BE2C (cell line): Measurements from ENCODE around the gene ZNF273.

Experiments
- DNase-seq: peaks from one replicate; pipeline ENCODE4 v3.0.0-alpha.2; 2020
- H3K27me3 ChIP-seq: fragments of 250-450 bp; sonication (Bioruptor Pico); 2 replicates; pipeline ENCODE4 v1.5.1; 2020; ENCODE audit warnings: mild to moderate bottlenecking
- H3K36me3 ChIP-seq: fragments of 250-450 bp; sonication (Bioruptor Pico); 2 replicates; pipeline ENCODE4 v1.5.1; 2020; ENCODE audit warnings: mild to moderate bottlenecking
- H3K4me1 ChIP-seq: fragments of 250-450 bp; sonication (Bioruptor Pico); 2 replicates; pipeline ENCODE4 v1.5.1; 2020
- H3K4me3 ChIP-seq: 2 replicates; pipeline ENCODE4 v1.5.1; 2011; ENCODE audit warnings: low read depth, low read length
- H3K9me3 ChIP-seq: fragments of 250-450 bp; sonication (Bioruptor Pico); 2 replicates; pipeline ENCODE4 v1.5.1; 2020
- TF ChIP-seq, protein P1 (sequence below): IDR thresholded peaks from 2 replicates; pipeline ENCODE4 v1.5.1; 2012; ENCODE audit warnings: mild to moderate bottlenecking, low read depth, low read length

ZNF273 gene

GRCh38 chr7:64875658-64876406 is 27.2 kb upstream of the ZNF273 start:
- DNase-seq = no peak

GRCh38 chr7:64876792-64877713 is 26.0 kb upstream of the ZNF273 start:
- no peaks in the 10 kb centered on the region for H3K36me3 ChIP-seq
- H3K9me3 ChIP-seq = no peaks in the 10 kb centered on the region; the same call in 1 of the 2 replicates
- TF ChIP-seq, protein P1, sequence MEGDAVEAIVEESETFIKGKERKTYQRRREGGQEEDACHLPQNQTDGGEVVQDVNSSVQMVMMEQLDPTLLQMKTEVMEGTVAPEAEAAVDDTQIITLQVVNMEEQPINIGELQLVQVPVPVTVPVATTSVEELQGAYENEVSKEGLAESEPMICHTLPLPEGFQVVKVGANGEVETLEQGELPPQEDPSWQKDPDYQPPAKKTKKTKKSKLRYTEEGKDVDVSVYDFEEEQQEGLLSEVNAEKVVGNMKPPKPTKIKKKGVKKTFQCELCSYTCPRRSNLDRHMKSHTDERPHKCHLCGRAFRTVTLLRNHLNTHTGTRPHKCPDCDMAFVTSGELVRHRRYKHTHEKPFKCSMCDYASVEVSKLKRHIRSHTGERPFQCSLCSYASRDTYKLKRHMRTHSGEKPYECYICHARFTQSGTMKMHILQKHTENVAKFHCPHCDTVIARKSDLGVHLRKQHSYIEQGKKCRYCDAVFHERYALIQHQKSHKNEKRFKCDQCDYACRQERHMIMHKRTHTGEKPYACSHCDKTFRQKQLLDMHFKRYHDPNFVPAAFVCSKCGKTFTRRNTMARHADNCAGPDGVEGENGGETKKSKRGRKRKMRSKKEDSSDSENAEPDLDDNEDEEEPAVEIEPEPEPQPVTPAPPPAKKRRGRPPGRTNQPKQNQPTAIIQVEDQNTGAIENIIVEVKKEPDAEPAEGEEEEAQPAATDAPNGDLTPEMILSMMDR = no peak
- H3K27me3 ChIP-seq = no peaks in the 10 kb centered on the region
- peak; percentile 87 for DNase-seq
- peak overlapping the region; percentile 65 for H3K4me3 ChIP-seq
- H3K4me1 ChIP-seq = no peaks in the 10 kb centered on the region

More at GRCh38 chr7:64875658-64876406, 27.2 kb upstream of the ZNF273 start:
- Histone ChIP-seq H3K36me3 (no peaks in the 10 kb centered on the region), H3K27me3 (no peaks in the 10 kb centered on the region), H3K4me3 (no peak overlapping the region), H3K4me1 (no peaks in the 10 kb centered on the region), H3K9me3 (no peaks in the 10 kb centered on the region; the same call in 1 of the 2 replicates)
- TF ChIP-seq, protein P1 = no peak

DNA sequence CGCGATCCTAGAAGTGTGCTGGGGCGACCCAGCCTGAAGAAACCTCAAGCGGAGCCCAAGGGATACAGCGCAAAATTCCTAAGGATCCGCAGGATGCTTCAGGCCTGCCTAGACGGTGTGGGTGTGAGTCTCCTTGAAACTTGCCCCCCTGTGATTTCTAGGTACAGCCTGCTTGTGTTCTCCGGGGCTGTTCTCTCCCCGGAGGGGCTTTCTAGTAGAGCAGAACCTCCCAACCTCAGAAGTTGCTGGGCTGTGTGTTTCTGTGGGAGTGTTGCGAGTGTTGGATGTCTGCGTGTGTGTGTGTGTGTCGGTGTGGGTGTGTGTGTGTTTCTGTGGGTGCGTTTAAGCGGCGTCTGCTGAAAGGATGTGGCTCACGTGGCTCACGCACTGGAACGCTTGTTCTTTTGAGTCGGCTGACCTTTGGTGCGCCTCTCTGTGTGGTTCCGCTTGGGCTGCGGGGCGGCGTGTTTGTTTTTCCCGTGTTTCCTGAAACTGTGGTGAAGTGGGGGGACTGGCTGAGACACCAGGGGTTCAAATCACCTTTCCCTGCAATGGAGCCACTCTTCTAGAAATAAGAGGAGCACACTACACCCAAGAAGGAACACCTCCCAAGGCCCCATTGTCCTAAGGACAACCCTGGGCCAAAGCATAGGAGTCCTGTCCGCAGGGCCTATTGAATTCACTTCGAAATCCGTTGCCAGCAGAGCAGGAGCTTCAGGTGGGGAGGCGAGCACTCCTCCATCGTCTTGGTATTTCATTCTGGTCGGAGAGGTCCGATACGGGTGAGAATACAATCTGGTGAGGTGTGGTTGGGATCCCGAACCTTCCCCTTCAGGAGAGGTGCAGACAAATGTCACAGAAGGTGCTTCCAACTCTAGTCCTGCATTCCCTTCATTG is 25.1 kb upstream of the ZNF273 start:
- H3K27me3 ChIP-seq = no peaks in the 10 kb centered on the region
- TF ChIP-seq, protein P1 = no peak
- peak overlapping the region; percentile 65 for H3K4me3 ChIP-seq

GRCh38 chr7:64878684-64879083 is 24.4 kb upstream of the ZNF273 start:
- Histone ChIP-seq H3K4me3 (no peak overlapping the region), H3K27me3 (no peaks in the 10 kb centered on the region), H3K36me3 (no peaks in the 10 kb centered on the region), H3K9me3 (no peaks in the 10 kb centered on the region; the same call in 1 of the 2 replicates), H3K4me1 (no peaks in the 10 kb centered on the region)
- TF ChIP-seq, protein P1 = no peak
- no peak for DNase-seq

More for the DNA sequence above, 25.1 kb upstream of the ZNF273 start:
- Histone ChIP-seq H3K9me3 (no peaks in the 10 kb centered on the region; the same call in 1 of the 2 replicates), H3K4me1 (no peaks in the 10 kb centered on the region), H3K36me3 (no peaks in the 10 kb centered on the region)
- DNase-seq = no peak

DNA sequence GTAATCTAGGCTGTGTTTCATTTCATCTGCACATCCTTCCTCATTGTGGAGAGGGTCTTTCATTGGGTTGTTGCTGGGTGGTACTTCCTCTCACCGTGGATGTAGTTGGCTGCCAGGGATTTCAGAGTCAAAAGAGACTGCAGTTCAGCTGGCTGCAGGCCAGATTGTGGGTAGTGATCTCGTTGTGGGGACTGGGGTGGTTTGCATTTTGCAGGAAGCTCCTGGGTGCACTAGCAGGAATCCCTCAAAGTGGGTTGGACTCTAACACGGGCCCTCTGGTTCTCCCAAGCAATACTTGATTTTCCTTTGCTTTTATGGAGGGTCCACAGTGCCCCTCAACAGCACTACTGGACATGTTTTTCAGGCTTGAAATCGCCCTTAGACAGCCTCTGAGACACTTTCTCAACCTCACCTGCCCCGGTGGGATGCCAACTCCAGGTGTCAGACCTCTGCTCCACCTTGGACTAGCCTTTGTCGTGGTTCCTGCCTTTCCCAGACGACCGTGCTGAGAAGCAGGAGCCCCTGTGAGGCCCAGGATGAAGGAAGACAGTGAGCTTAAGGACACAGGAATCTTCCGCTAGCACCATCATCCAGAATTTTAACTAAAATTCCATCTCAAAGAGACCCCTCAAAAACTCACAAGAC is 23.9 kb upstream of the ZNF273 start:
- TF ChIP-seq, protein P1 = no peak
- Histone ChIP-seq H3K9me3 (no peaks in the 10 kb centered on the region; the same call in 1 of the 2 replicates), H3K36me3 (no peaks in the 10 kb centered on the region), H3K4me3 (no peak overlapping the region), H3K27me3 (no peaks in the 10 kb centered on the region), H3K4me1 (no peaks in the 10 kb centered on the region)
- DNase-seq = no peak
